Esophagus muscularis mucosa (tissue), 3 donors: ENCODE results near the gene SMARCC1.

ENCODE experiments used
- CTCF ChIP-seq, 3 experiments: fragments of 200-600 bp in 2 of 3; fragments of 450-650 bp in 1 of 3; sonication (generic) in 2 of 3; IDR thresholded peaks; one replicate each; pipeline ENCODE4 v1.5.1; 2017 to 2019; ENCODE audit warnings: antibody characterized with exemption in 3 of 3, mild to moderate bottlenecking in 2 of 3, moderate library complexity in 1 of 3
- POLR2A ChIP-seq: fragments of 450-650 bp; IDR thresholded peaks from one replicate; pipeline ENCODE4 v1.6.1; 2017; ENCODE audit warnings: antibody characterized with exemption, moderate library complexity, mild to moderate bottlenecking, low read depth
- POLR2AphosphoS5 ChIP-seq, 2 donors: sonication (generic); formaldehyde crosslinking; IDR thresholded peaks; one replicate each; pipeline ENCODE4 v1.6.1; 2017; ENCODE audit warnings: antibody characterized with exemption in 2 of 2

DNA sequence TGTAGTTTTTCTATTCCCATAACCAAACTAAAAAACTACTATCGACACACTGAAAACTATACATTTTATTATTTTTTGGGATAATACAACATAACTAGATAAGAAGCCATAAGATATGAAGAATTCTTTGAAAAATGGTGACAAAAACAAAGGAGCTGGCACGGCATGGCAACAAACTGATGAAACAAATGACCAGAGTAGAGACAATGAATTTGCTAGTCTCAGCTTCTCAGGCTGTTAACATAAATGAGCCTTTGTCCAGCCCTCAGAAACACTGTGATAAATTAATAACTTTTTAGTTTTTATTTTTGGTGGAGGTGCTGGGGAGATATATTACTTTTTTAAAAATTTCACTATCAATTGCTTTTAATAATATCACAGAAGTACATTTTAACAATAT is 100.7 kb downstream of the SMARCC1 start:
- TF ChIP-seq CTCF (IDR thresholded peaks at IDR 0.05) (no peak), POLR2A (no peak), POLR2AphosphoS5 (IDR thresholded peaks at IDR 0.05) (no peak)
